PC-3 (cell line): ENCODE data around the gene FOXK2.

ENCODE experiments used
- EZH2 ChIP-seq: fragments of 300-600 bp; sonication (generic); IDR thresholded peaks from one replicate; pipeline ENCODE4 v1.6.1; 2017; ENCODE audit warnings: antibody characterized with exemption, mild to moderate bottlenecking, low read length; ENCODE audit not compliant: unreplicated experiment
- EZH2phosphoT487 ChIP-seq: fragments of 300-600 bp; sonication (generic); IDR thresholded peaks from 2 replicates; pipeline ENCODE4 v1.6.1; 2018; ENCODE audit warnings: mild to moderate bottlenecking, antibody characterized with exemption, low read length, borderline replicate concordance

GRCh38 chr17:82493226-82493781 is 26.2 kb upstream of the FOXK2 start:
- TF ChIP-seq EZH2phosphoT487, result no peak
- TF ChIP-seq EZH2, result no peak
